OCI-LY3 (cell line): Measurements from ENCODE around the gene ZNF445.

Source experiments
- H2AFZ ChIP-seq: fragments of 200-600, 300-600 bp; shearing (Covaris generic); 2 replicates; pipeline ENCODE4 v1.6.0; 2014; ENCODE audit warnings: antibody characterized with exemption, low read depth, low read length
- H3K27ac ChIP-seq: fragments of 200-600, 300-600 bp; sonication (generic); 2 replicates; pipeline ENCODE4 v1.5.1; 2014; ENCODE audit warnings: mild to moderate bottlenecking, low read length, moderate library complexity, mixed read lengths
- H3K27me3 ChIP-seq: fragments of 200-600, 300-600 bp; sonication (generic); 2 replicates; pipeline ENCODE4 v1.6.1; 2014; ENCODE audit warnings: low read depth, low read length, mixed read lengths
- H3K36me3 ChIP-seq: fragments of 200-600, 300-600 bp; sonication (generic); replicated peaks from 2 replicates; pipeline ENCODE3; 2014; ENCODE audit warnings: low read depth, low read length, mixed read lengths
- H3K4me1 ChIP-seq: fragments of 300-600, 200-600 bp; sonication (generic); 2 replicates; pipeline ENCODE4 v1.6.1; 2014; ENCODE audit warnings: low read length, mixed read lengths
- H3K4me2 ChIP-seq: fragments of 200-600, 300-600 bp; sonication (generic); 2 replicates; pipeline ENCODE4 v1.6.1; 2014; ENCODE audit warnings: low read length, mixed read lengths
- H3K4me3 ChIP-seq: fragments of 300-600, 200-600 bp; sonication (generic); 2 replicates; pipeline ENCODE4 v1.5.1; 2014; ENCODE audit warnings: antibody characterized with exemption, mild to moderate bottlenecking, low read length, moderate library complexity
- H3K79me2 ChIP-seq: fragments of 300-600, 200-600 bp; shearing (Covaris generic); 2 replicates; pipeline ENCODE4 v1.6.1; 2014; ENCODE audit warnings: mild to moderate bottlenecking, low read length, mixed read lengths
- H3K9ac ChIP-seq: fragments of 300-600, 200-600 bp; shearing (Covaris generic); 2 replicates; pipeline ENCODE4 v1.6.0; 2014; ENCODE audit warnings: mild to moderate bottlenecking, low read length, moderate library complexity
- H3K9me3 ChIP-seq: fragments of 200-600, 300-600 bp; shearing (Covaris generic); 2 replicates; pipeline ENCODE4 v1.6.1; 2014; ENCODE audit warnings: low read length, mixed read lengths; ENCODE audit not compliant: insufficient read depth
- H4K20me1 ChIP-seq: fragments of 200-600, 300-600 bp; sonication (generic); 2 replicates; pipeline ENCODE4 v1.6.1; 2016; ENCODE audit warnings: low read length, mixed read lengths; ENCODE audit not compliant: insufficient read depth
- CTCF ChIP-seq: fragments of 200-600, 300-600 bp; sonication (generic); IDR thresholded peaks from 2 replicates; pipeline ENCODE4 v1.5.1; 2014; ENCODE audit warnings: antibody characterized with exemption, low read length, low read depth
- EZH2phosphoT487 ChIP-seq: fragments of 200-600 bp; shearing (Covaris generic); IDR thresholded peaks from 2 replicates; pipeline ENCODE4 v1.6.1; 2018; ENCODE audit warnings: antibody characterized with exemption, mixed run types, low read depth

Gene ZNF445

GRCh38 chr3:44454258-44454657 is 23.2 kb downstream of the ZNF445 start:
- H3K4me3 ChIP-seq: no peak overlapping the region
- no peak overlapping the region for H3K27ac ChIP-seq
- no peaks in the 10 kb centered on the region for H3K79me2 ChIP-seq
- H3K9ac ChIP-seq: no peak overlapping the region
- H4K20me1 ChIP-seq: no peaks in the 10 kb centered on the region
- no peaks in the 10 kb centered on the region for H3K27me3 ChIP-seq
- H3K4me1 ChIP-seq: no peaks in the 10 kb centered on the region
- H3K4me2 ChIP-seq: no peak overlapping the region
- no peak overlapping the region for H2AFZ ChIP-seq
- no peaks in the 10 kb centered on the region for H3K9me3 ChIP-seq
- TF ChIP-seq CTCF: no peak
- no peak for TF ChIP-seq EZH2phosphoT487
- H3K36me3 ChIP-seq: peaks cover 38% of the 10 kb centered on the region

- Histone ChIP-seq H4K20me1 (no peaks in the 10 kb centered on the region), H3K27me3 (no peaks in the 10 kb centered on the region), H3K36me3 (peaks cover 62% of the 10 kb centered on the region), H3K9me3 (no peaks in the 10 kb centered on the region), H3K9ac (no peak overlapping the region), H3K4me1 (no peaks in the 10 kb centered on the region), H3K79me2 (no peaks in the 10 kb centered on the region), H3K27ac (no peak overlapping the region), H3K4me2 (no peak overlapping the region), H2AFZ (no peak overlapping the region), H3K4me3 (no peak overlapping the region)
- TF ChIP-seq EZH2phosphoT487: no peak
- no peak for TF ChIP-seq CTCF
Measured at GRCh38 chr3:44451441-44451840, 26.0 kb downstream of the ZNF445 start.

GRCh38 chr3:44446929-44447328 is 30.5 kb downstream of the ZNF445 start:
- Histone ChIP-seq H3K36me3 (peaks cover 60% of the 10 kb centered on the region), H3K9me3 (no peaks in the 10 kb centered on the region), H4K20me1 (no peaks in the 10 kb centered on the region), H3K27ac (no peak overlapping the region), H3K9ac (no peak overlapping the region), H3K4me1 (no peaks in the 10 kb centered on the region), H3K79me2 (no peaks in the 10 kb centered on the region), H2AFZ (no peak overlapping the region), H3K4me2 (no peak overlapping the region), H3K27me3 (no peaks in the 10 kb centered on the region), H3K4me3 (no peak overlapping the region)
- TF ChIP-seq CTCF: no peak
- no peak for TF ChIP-seq EZH2phosphoT487

- Histone ChIP-seq H3K27ac (no peak overlapping the region), H3K9me3 (no peaks in the 10 kb centered on the region), H3K4me2 (no peak overlapping the region), H4K20me1 (no peaks in the 10 kb centered on the region), H2AFZ (no peak overlapping the region), H3K4me1 (no peaks in the 10 kb centered on the region), H3K79me2 (no peaks in the 10 kb centered on the region), H3K27me3 (no peaks in the 10 kb centered on the region), H3K4me3 (no peak overlapping the region), H3K9ac (no peak overlapping the region), H3K36me3 (peaks cover 57% of the 10 kb centered on the region)
- TF ChIP-seq CTCF: no peak
Measured at GRCh38 chr3:44445786-44446185, 31.7 kb downstream of the ZNF445 start.
